Lung (tissue), 12 donors: ENCODE data around the gene VGLL4. TPM values are rescaled to one million over a fixed set of nuclear protein-coding genes. Genes with fewer than 3 reads are reported as not detected.
A peak's percentile ranks its signal among the peaks of the same experiment; 100 is the strongest.

ENCODE experiments used
- ATAC-seq: fragments of 200-7000 bp; cut with Tn5 transposase; one replicate; pipeline ENCODE4 v1.9.1; 2020; ENCODE audit warnings: moderate number of reproducible peaks; ENCODE audit not compliant: insufficient read depth, low FRiP score
- DNase-seq, 3 donors: peaks; one replicate each; pipeline ENCODE4 v3.0.0-alpha.2; 2013 to 2017
- H3K27ac ChIP-seq, 2 donors: one replicate each; pipeline ENCODE4 v1.5.1; 2013; ENCODE audit warnings: mild to moderate bottlenecking in 2 of 2, moderate library complexity in 2 of 2, control low read depth in 1 of 2, inconsistent platforms in 1 of 2, low read depth in 1 of 2, low read length in 1 of 2
- H3K27me3 ChIP-seq, 3 donors: one replicate each; pipeline ENCODE4 v1.5.1; 2013; ENCODE audit warnings: low read length in 2 of 3; ENCODE audit not compliant: control insufficient read depth in 3 of 3, insufficient read depth in 3 of 3
- H3K36me3 ChIP-seq, 4 donors: one replicate each; pipeline ENCODE4 v1.5.1; 2013; ENCODE audit warnings: low read length in 4 of 4, mild to moderate bottlenecking in 1 of 4, moderate library complexity in 1 of 4; ENCODE audit not compliant: control insufficient read depth in 4 of 4, insufficient read depth in 4 of 4
- H3K4me1 ChIP-seq, 5 donors: one replicate each; pipeline ENCODE4 v1.5.1; 2013; ENCODE audit warnings: low read length in 5 of 5, mild to moderate bottlenecking in 2 of 5, moderate library complexity in 1 of 5; ENCODE audit not compliant: control insufficient read depth in 5 of 5, insufficient read depth in 5 of 5
- H3K4me3 ChIP-seq: one replicate; pipeline ENCODE4 v1.5.1; 2013; ENCODE audit warnings: mild to moderate bottlenecking, control low read depth, moderate library complexity
- H3K9ac ChIP-seq, 2 donors: one replicate each; pipeline ENCODE4 v1.5.1; 2013; ENCODE audit warnings: low read length in 2 of 2, control low read depth in 1 of 2; ENCODE audit not compliant: insufficient read depth in 1 of 2
- H3K9me3 ChIP-seq, 4 donors: one replicate each; pipeline ENCODE4 v1.5.1; 2013; ENCODE audit warnings: low read length in 3 of 4, mild to moderate bottlenecking in 1 of 4, moderate library complexity in 1 of 4; ENCODE audit not compliant: control insufficient read depth in 4 of 4, insufficient read depth in 3 of 4
- WGBS, 2 donors: extraction: QIAGEN DNeasy Blood & Tissue Kit; methylation state at CpG; one replicate each; pipeline ENCODE4 v1.1.7; 2013; 5-methylcytosine and 5-hydroxymethylcytosine counted together
- polyA plus RNA-seq, 2 donors: library from polyadenylated mRNA; stranded (reverse); fragments of 200-250 nt; gene quantifications; one replicate each; pipeline ENCODE4 v1.2.1, GENCODE V29; 2013
- total RNA-seq, 2 donors: library from RNA; depleted of rRNA in 1 of 2; stranded (reverse); fragments of >200 nt in 1 of 2; gene quantifications; one replicate each; pipeline ENCODE4 v1.2.1, GENCODE V29; 2014 to 2021
- TF ChIP-seq, protein P1 (sequence below): IDR thresholded peaks from 2 replicates; pipeline ENCODE4 v1.5.1; 2012; ENCODE audit warnings: mild to moderate bottlenecking; ENCODE audit errors: control extremely low read depth, extremely low read depth
- donor health status: control.
- donor health status: control.
- donor health status: Bipolar disorder and iron deficiency.
- donor health status: healthy.
- donor health status: DM: yes; HTN: yes; CAD: no.

The VGLL4 gene
- total and polyA plus RNA-seq, 4 donors: 30.5 to 94.1 (median 39.3) TPM

- TF ChIP-seq, protein P1, sequence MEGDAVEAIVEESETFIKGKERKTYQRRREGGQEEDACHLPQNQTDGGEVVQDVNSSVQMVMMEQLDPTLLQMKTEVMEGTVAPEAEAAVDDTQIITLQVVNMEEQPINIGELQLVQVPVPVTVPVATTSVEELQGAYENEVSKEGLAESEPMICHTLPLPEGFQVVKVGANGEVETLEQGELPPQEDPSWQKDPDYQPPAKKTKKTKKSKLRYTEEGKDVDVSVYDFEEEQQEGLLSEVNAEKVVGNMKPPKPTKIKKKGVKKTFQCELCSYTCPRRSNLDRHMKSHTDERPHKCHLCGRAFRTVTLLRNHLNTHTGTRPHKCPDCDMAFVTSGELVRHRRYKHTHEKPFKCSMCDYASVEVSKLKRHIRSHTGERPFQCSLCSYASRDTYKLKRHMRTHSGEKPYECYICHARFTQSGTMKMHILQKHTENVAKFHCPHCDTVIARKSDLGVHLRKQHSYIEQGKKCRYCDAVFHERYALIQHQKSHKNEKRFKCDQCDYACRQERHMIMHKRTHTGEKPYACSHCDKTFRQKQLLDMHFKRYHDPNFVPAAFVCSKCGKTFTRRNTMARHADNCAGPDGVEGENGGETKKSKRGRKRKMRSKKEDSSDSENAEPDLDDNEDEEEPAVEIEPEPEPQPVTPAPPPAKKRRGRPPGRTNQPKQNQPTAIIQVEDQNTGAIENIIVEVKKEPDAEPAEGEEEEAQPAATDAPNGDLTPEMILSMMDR: no peak
- Histone ChIP-seq H3K9me3 (no peaks in the 10 kb centered on the region), H3K27ac (peak overlapping the region; percentile 27 to 62), H3K9ac (peak overlapping the region; percentile 58 to 91), H3K27me3 (no peaks in the 10 kb centered on the region), H3K4me1 (peaks cover 17 to 83% (median 59%) of the 10 kb centered on the region in 5 donors), H3K4me3 (no peak overlapping the region), H3K36me3 (peaks cover 0 to 3% (median 0%) of the 10 kb centered on the region in 4 donors)
- ATAC-seq (no peak), DNase-seq (peak in 2 of 3 donors; percentile 71 to 78)
- WGBS, 2 donors: 52 to 73% methylated on average over 11 of the region's 11 CpGs
Observed at GRCh38 chr3:11637901-11638458, 5.7 kb downstream of the VGLL4 start.

GRCh38 chr3:11636394-11636770 lies 7.3 kb downstream of the VGLL4 start:
- Histone ChIP-seq H3K36me3 (peaks cover 0 to 3% (median 0%) of the 10 kb centered on the region in 4 donors), H3K4me3 (no peak overlapping the region), H3K27ac (no peak overlapping the region), H3K9ac (peak overlapping the region in 1 of 2 donors; percentile 68), H3K4me1 (peaks cover 17 to 96% (median 66%) of the 10 kb centered on the region in 5 donors), H3K9me3 (no peaks in the 10 kb centered on the region), H3K27me3 (no peaks in the 10 kb centered on the region)
- DNase-seq: peak; percentile 46 to 93 (median 92)
- 62 to 66% methylated on average over 3 of the region's 3 CpGs for WGBS, 2 donors
- TF ChIP-seq, protein P1: no peak
- no peak for ATAC-seq

GRCh38 chr3:11635680-11636393 lies 7.9 kb downstream of the VGLL4 start:
- H3K4me3 ChIP-seq: no peak overlapping the region
- H3K36me3 ChIP-seq: peaks cover 0 to 3% (median 0%) of the 10 kb centered on the region in 4 donors
- no peak for ATAC-seq
- H3K27ac ChIP-seq: peak overlapping the region in 1 of 2 donors; percentile 56
- H3K9ac ChIP-seq: peak overlapping the region in 1 of 2 donors; percentile 50
- TF ChIP-seq, protein P1: no peak
- peaks cover 19 to 96% (median 65%) of the 10 kb centered on the region in 5 donors for H3K4me1 ChIP-seq
- WGBS, 2 donors: 56 to 70% methylated on average over 7 of the region's 7 CpGs
- DNase-seq: peak in 2 of 3 donors; percentile 87 to 89
- no peaks in the 10 kb centered on the region for H3K9me3 ChIP-seq
- H3K27me3 ChIP-seq: no peaks in the 10 kb centered on the region
